ENCODE measurements around the gene MYH15. TPM values are rescaled to one million over a fixed set of nuclear protein-coding genes. Genes with fewer than 3 reads are reported as not detected.

The MYH15 gene
- total RNA-seq, 1 experiment from 2014 or later: 0.09 TPM

GRCh38 chr3:108430540-108430939 lies 79.9 kb downstream of the MYH15 start:
- Mint-ChIP-seq H3K36me3 (peaks cover 23% of the 10 kb centered on the region), H3K27me3 (ENCODE audit: low read depth) (peaks cover 4% of the 10 kb centered on the region; the same call in 1 of the 2 replicates)

More at GRCh38 chr3:108430540-108430939, 79.9 kb downstream of the MYH15 start:
- Mint-ChIP-seq H3K4me3 (no peak overlapping the region), H3K27ac (no peak overlapping the region), H3K9me3 (peaks cover 25% of the 10 kb centered on the region), H3K4me1 (no peaks in the 10 kb centered on the region)
- ATAC-seq (no peak), DNase-seq (ENCODE audit: low spot score) (no peak)
- no peak for TF ChIP-seq SOX15 (CRISPR knock-in tag; IDR thresholded peaks at IDR 0.05)
- TF ChIP-seq ESRRA (CRISPR knock-in tag; IDR thresholded peaks at IDR 0.05; ENCODE audit: borderline replicate concordance): no peak
- TF ChIP-seq MYBL2 (CRISPR knock-in tag; IDR thresholded peaks at IDR 0.05): no peak
- TF ChIP-seq ATF3 (CRISPR knock-in tag; conservative IDR thresholded peaks at IDR 0.05): no peak
- TF ChIP-seq NR3C1 (CRISPR knock-in tag; conservative IDR thresholded peaks at IDR 0.05; ENCODE audit: low read depth): no peak
- TF ChIP-seq CTCF (IDR thresholded peaks at IDR 0.05): no peak
- TF ChIP-seq SMAD4 (CRISPR knock-in tag; IDR thresholded peaks at IDR 0.05): no peak
- TF ChIP-seq, protein P1, sequence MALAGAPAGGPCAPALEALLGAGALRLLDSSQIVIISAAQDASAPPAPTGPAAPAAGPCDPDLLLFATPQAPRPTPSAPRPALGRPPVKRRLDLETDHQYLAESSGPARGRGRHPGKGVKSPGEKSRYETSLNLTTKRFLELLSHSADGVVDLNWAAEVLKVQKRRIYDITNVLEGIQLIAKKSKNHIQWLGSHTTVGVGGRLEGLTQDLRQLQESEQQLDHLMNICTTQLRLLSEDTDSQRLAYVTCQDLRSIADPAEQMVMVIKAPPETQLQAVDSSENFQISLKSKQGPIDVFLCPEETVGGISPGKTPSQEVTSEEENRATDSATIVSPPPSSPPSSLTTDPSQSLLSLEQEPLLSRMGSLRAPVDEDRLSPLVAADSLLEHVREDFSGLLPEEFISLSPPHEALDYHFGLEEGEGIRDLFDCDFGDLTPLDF (CRISPR knock-in tag; IDR thresholded peaks at IDR 0.05): no peak
- TF ChIP-seq NR2C2 (CRISPR knock-in tag; IDR thresholded peaks at IDR 0.05): no peak
- TF ChIP-seq ZNF396 (CRISPR knock-in tag; IDR thresholded peaks at IDR 0.05; ENCODE audit: borderline replicate concordance): no peak
- TF ChIP-seq, protein P2, sequence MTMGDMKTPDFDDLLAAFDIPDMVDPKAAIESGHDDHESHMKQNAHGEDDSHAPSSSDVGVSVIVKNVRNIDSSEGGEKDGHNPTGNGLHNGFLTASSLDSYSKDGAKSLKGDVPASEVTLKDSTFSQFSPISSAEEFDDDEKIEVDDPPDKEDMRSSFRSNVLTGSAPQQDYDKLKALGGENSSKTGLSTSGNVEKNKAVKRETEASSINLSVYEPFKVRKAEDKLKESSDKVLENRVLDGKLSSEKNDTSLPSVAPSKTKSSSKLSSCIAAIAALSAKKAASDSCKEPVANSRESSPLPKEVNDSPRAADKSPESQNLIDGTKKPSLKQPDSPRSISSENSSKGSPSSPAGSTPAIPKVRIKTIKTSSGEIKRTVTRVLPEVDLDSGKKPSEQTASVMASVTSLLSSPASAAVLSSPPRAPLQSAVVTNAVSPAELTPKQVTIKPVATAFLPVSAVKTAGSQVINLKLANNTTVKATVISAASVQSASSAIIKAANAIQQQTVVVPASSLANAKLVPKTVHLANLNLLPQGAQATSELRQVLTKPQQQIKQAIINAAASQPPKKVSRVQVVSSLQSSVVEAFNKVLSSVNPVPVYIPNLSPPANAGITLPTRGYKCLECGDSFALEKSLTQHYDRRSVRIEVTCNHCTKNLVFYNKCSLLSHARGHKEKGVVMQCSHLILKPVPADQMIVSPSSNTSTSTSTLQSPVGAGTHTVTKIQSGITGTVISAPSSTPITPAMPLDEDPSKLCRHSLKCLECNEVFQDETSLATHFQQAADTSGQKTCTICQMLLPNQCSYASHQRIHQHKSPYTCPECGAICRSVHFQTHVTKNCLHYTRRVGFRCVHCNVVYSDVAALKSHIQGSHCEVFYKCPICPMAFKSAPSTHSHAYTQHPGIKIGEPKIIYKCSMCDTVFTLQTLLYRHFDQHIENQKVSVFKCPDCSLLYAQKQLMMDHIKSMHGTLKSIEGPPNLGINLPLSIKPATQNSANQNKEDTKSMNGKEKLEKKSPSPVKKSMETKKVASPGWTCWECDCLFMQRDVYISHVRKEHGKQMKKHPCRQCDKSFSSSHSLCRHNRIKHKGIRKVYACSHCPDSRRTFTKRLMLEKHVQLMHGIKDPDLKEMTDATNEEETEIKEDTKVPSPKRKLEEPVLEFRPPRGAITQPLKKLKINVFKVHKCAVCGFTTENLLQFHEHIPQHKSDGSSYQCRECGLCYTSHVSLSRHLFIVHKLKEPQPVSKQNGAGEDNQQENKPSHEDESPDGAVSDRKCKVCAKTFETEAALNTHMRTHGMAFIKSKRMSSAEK (CRISPR knock-in tag; IDR thresholded peaks at IDR 0.05; ENCODE audit: borderline replicate concordance): no peak
- TF ChIP-seq, protein P3, sequence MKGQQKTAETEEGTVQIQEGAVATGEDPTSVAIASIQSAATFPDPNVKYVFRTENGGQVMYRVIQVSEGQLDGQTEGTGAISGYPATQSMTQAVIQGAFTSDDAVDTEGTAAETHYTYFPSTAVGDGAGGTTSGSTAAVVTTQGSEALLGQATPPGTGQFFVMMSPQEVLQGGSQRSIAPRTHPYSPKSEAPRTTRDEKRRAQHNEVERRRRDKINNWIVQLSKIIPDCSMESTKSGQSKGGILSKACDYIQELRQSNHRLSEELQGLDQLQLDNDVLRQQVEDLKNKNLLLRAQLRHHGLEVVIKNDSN (CRISPR knock-in tag; IDR thresholded peaks at IDR 0.05): no peak
- TF ChIP-seq MAX (CRISPR knock-in tag; IDR thresholded peaks at IDR 0.05): no peak
- no peak for TF ChIP-seq ETV6 (CRISPR knock-in tag; IDR thresholded peaks at IDR 0.05)
- TF ChIP-seq ZNF281 (CRISPR knock-in tag; IDR thresholded peaks at IDR 0.05): no peak
- no peak for TF ChIP-seq ZNF232 (CRISPR knock-in tag; IDR thresholded peaks at IDR 0.05)
- TF ChIP-seq, protein P4, sequence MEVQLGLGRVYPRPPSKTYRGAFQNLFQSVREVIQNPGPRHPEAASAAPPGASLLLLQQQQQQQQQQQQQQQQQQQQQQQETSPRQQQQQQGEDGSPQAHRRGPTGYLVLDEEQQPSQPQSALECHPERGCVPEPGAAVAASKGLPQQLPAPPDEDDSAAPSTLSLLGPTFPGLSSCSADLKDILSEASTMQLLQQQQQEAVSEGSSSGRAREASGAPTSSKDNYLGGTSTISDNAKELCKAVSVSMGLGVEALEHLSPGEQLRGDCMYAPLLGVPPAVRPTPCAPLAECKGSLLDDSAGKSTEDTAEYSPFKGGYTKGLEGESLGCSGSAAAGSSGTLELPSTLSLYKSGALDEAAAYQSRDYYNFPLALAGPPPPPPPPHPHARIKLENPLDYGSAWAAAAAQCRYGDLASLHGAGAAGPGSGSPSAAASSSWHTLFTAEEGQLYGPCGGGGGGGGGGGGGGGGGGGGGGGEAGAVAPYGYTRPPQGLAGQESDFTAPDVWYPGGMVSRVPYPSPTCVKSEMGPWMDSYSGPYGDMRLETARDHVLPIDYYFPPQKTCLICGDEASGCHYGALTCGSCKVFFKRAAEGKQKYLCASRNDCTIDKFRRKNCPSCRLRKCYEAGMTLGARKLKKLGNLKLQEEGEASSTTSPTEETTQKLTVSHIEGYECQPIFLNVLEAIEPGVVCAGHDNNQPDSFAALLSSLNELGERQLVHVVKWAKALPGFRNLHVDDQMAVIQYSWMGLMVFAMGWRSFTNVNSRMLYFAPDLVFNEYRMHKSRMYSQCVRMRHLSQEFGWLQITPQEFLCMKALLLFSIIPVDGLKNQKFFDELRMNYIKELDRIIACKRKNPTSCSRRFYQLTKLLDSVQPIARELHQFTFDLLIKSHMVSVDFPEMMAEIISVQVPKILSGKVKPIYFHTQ (CRISPR knock-in tag; IDR thresholded peaks at IDR 0.05): no peak
- TF ChIP-seq JAZF1 (CRISPR knock-in tag; IDR thresholded peaks at IDR 0.05): no peak
- no peak for TF ChIP-seq ZNF138 (CRISPR knock-in tag; conservative IDR thresholded peaks at IDR 0.05)
- ChIA-PET POLR2A (no interaction called here), CTCF (no interaction called here)
